DND-41 (cell line): ENCODE measurements around the gene CUTC.

ENCODE experiments used
- ATAC-seq: fragments of 200-7000 bp; cut with Tn5 transposase; 3 replicates; pipeline ENCODE4 v1.9.1; 2021; ENCODE audit warnings: low read depth; ENCODE audit not compliant: insufficient read depth
- DNase-seq: peaks from one replicate; pipeline ENCODE4 v3.0.0-alpha.2; 2020
- H2AFZ ChIP-seq: 2 replicates; pipeline ENCODE4 v1.6.0; 2012; ENCODE audit warnings: low read depth, low read length
- H3K27ac ChIP-seq: 2 replicates; pipeline ENCODE4 v1.5.1; 2012; ENCODE audit warnings: low read length, inconsistent platforms
- H3K27me3 ChIP-seq: fragments of 200-600 bp; sonication (generic); 2 replicates; pipeline ENCODE4 v1.6.0; 2012; ENCODE audit warnings: low read length, mild to moderate bottlenecking, inconsistent platforms; ENCODE audit not compliant: insufficient read depth, poor library complexity
- H3K36me3 ChIP-seq: 2 replicates; pipeline ENCODE4 v1.5.1; 2012; ENCODE audit warnings: low read length, inconsistent platforms; ENCODE audit not compliant: insufficient read depth
- H3K4me1 ChIP-seq: 2 replicates; pipeline ENCODE4 v1.5.1; 2012; ENCODE audit warnings: mild to moderate bottlenecking, low read length; ENCODE audit not compliant: insufficient read depth
- H3K4me2 ChIP-seq: 2 replicates; pipeline ENCODE4 v1.6.0; 2012; ENCODE audit warnings: mild to moderate bottlenecking, moderate library complexity, low read length, inconsistent platforms; ENCODE audit not compliant: insufficient read depth
- H3K4me3 ChIP-seq, 2 experiments: fragments of 200-600 bp in 1 of 2; shearing (Covaris generic) in 1 of 2; 2 replicates each; pipeline ENCODE4 v1.5.1; 2012 to 2016; ENCODE audit warnings: inconsistent platforms in 2 of 2, low read length in 2 of 2, mild to moderate bottlenecking in 2 of 2, low read depth in 1 of 2, moderate library complexity in 1 of 2
- H3K79me2 ChIP-seq: 2 replicates; pipeline ENCODE4 v1.6.0; 2012; ENCODE audit warnings: low read length, inconsistent platforms; ENCODE audit not compliant: insufficient read depth
- H3K9ac ChIP-seq: 2 replicates; pipeline ENCODE4 v1.6.0; 2012; ENCODE audit warnings: low read depth, mild to moderate bottlenecking, inconsistent platforms, low read length, moderate library complexity
- H3K9me3 ChIP-seq: 2 replicates; pipeline ENCODE4 v1.5.1; 2012; ENCODE audit warnings: low read length, moderate library complexity, mild to moderate bottlenecking, inconsistent platforms; ENCODE audit not compliant: insufficient read depth, severe bottlenecking
- H4K20me1 ChIP-seq: 2 replicates; pipeline ENCODE4 v1.6.0; 2012; ENCODE audit warnings: low read length; ENCODE audit not compliant: insufficient read depth
- CTCF ChIP-seq: IDR thresholded peaks from 2 replicates; pipeline ENCODE4 v1.5.1; 2012; ENCODE audit warnings: borderline replicate concordance, low read length, moderate library complexity, mild to moderate bottlenecking; ENCODE audit not compliant: poor library complexity, severe bottlenecking; ENCODE audit errors: extremely low read depth
- EZH2 ChIP-seq: IDR thresholded peaks from 3 replicates; pipeline ENCODE4 v1.6.1; 2012; ENCODE audit warnings: borderline replicate concordance, low read depth, mild to moderate bottlenecking, moderate library complexity, low read length, inconsistent platforms; ENCODE audit not compliant: severe bottlenecking

CUTC gene

GRCh38 chr10:99760321-99760720 is 28.3 kb downstream of the CUTC start:
- no peak overlapping the region for H3K9ac ChIP-seq
- peaks cover 46% of the 10 kb centered on the region for H3K36me3 ChIP-seq
- H3K4me1 ChIP-seq, result no peaks in the 10 kb centered on the region
- H3K27me3 ChIP-seq, result no peaks in the 10 kb centered on the region
- ATAC-seq (no peak), DNase-seq (no peak)
- no peaks in the 10 kb centered on the region for H3K79me2 ChIP-seq
- no peak overlapping the region for H3K4me2 ChIP-seq
- TF ChIP-seq CTCF, result no peak
- no peak for TF ChIP-seq EZH2
- no peak overlapping the region for H3K4me3 ChIP-seq
- H4K20me1 ChIP-seq, result no peaks in the 10 kb centered on the region
- no peak overlapping the region for H3K27ac ChIP-seq
- no peak overlapping the region for H2AFZ ChIP-seq
- H3K9me3 ChIP-seq, result no peaks in the 10 kb centered on the region

GRCh38 chr10:99761365-99761764 is 29.3 kb downstream of the CUTC start:
- no peaks in the 10 kb centered on the region for H3K27me3 ChIP-seq
- H3K4me1 ChIP-seq, result no peaks in the 10 kb centered on the region
- TF ChIP-seq EZH2, result no peak
- no peak for TF ChIP-seq CTCF
- no peak for ATAC-seq
- no peak overlapping the region for H3K27ac ChIP-seq
- no peaks in the 10 kb centered on the region for H3K79me2 ChIP-seq
- H3K9ac ChIP-seq, result no peak overlapping the region
- no peaks in the 10 kb centered on the region for H3K9me3 ChIP-seq
- no peak for DNase-seq
- no peak overlapping the region for H3K4me2 ChIP-seq
- H2AFZ ChIP-seq, result no peak overlapping the region
- H3K36me3 ChIP-seq, result peaks cover 36% of the 10 kb centered on the region
- no peaks in the 10 kb centered on the region for H4K20me1 ChIP-seq
- H3K4me3 ChIP-seq, result no peak overlapping the region

- no peaks in the 10 kb centered on the region for H3K79me2 ChIP-seq
- no peaks in the 10 kb centered on the region for H3K4me1 ChIP-seq
- H3K9me3 ChIP-seq, result no peaks in the 10 kb centered on the region
- no peak overlapping the region for H3K4me2 ChIP-seq
- ATAC-seq, result no peak
- H3K27me3 ChIP-seq, result no peaks in the 10 kb centered on the region
- no peak overlapping the region for H3K9ac ChIP-seq
- no peaks in the 10 kb centered on the region for H4K20me1 ChIP-seq
- DNase-seq, result no peak
- no peaks in the 10 kb centered on the region; the same call in 1 of the 2 replicates for H3K36me3 ChIP-seq
- TF ChIP-seq EZH2 (no peak), CTCF (no peak)
- no peak overlapping the region for H3K27ac ChIP-seq
- H2AFZ ChIP-seq, result no peak overlapping the region
- H3K4me3 ChIP-seq, result no peak overlapping the region
Measured at GRCh38 chr10:99765672-99766301, 33.8 kb downstream of the CUTC start.

- Histone ChIP-seq H3K9me3 (no peaks in the 10 kb centered on the region), H3K27me3 (no peaks in the 10 kb centered on the region), H3K4me1 (no peaks in the 10 kb centered on the region), H3K9ac (no peak overlapping the region), H3K36me3 (no peaks in the 10 kb centered on the region; the same call in 1 of the 2 replicates), H3K4me3 (no peak overlapping the region), H2AFZ (no peak overlapping the region), H3K4me2 (no peak overlapping the region), H3K27ac (no peak overlapping the region), H4K20me1 (no peaks in the 10 kb centered on the region), H3K79me2 (no peaks in the 10 kb centered on the region)
- no peak for DNase-seq
- TF ChIP-seq EZH2 (no peak), CTCF (no peak)
- ATAC-seq, result no peak
Measured at GRCh38 chr10:99766302-99766681, 34.3 kb downstream of the CUTC start.
